Measurements from ENCODE around the gene TRPM5.

DNA sequence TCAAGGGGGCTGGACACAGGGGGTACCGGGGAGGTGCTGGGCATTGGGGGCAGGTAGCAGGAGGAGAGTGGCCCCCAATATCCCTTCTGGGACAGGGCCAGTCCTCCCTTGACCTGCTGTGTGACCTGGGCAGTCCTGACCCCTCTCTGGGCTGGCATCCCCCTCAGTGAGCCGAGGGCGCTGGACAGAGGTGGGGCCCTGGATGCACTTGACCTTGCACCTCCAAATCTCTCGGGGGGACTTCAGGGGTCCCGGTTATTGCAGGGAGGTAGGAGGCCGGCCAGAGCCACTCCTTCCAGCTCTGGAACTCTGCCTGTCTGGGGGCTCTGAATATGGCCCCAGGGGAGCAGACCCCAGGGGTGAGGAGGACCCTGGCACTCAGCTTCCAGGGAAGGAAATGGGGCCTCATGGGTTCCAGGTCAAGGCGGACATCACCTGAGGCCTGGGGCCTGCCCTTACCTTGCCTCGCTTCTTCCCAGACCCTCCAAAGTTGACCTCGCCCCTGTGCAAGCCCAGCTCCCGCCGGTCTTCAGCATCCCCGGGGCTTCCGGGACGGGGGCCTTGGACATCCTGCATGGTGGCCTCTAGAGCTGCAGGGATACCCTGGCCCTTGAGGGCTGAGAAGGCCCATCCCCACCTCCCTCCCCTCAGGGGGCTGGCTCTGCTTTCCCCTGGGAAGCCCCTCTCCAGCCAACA lies 21.7 kb downstream of the TRPM5 start:
- TF ChIP-seq, protein P1, sequence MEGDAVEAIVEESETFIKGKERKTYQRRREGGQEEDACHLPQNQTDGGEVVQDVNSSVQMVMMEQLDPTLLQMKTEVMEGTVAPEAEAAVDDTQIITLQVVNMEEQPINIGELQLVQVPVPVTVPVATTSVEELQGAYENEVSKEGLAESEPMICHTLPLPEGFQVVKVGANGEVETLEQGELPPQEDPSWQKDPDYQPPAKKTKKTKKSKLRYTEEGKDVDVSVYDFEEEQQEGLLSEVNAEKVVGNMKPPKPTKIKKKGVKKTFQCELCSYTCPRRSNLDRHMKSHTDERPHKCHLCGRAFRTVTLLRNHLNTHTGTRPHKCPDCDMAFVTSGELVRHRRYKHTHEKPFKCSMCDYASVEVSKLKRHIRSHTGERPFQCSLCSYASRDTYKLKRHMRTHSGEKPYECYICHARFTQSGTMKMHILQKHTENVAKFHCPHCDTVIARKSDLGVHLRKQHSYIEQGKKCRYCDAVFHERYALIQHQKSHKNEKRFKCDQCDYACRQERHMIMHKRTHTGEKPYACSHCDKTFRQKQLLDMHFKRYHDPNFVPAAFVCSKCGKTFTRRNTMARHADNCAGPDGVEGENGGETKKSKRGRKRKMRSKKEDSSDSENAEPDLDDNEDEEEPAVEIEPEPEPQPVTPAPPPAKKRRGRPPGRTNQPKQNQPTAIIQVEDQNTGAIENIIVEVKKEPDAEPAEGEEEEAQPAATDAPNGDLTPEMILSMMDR (conservative IDR thresholded peaks at IDR 0.05; ENCODE audit: low read depth, low read length): no peak
- no peak for TF ChIP-seq MAZ (IDR thresholded peaks at IDR 0.05; ENCODE audit: borderline replicate concordance, low read depth, low read length)
- TF ChIP-seq MXI1 (IDR thresholded peaks at IDR 0.05; ENCODE audit: borderline replicate concordance, low read depth, low read length): no peak
- TF ChIP-seq, protein P2, sequence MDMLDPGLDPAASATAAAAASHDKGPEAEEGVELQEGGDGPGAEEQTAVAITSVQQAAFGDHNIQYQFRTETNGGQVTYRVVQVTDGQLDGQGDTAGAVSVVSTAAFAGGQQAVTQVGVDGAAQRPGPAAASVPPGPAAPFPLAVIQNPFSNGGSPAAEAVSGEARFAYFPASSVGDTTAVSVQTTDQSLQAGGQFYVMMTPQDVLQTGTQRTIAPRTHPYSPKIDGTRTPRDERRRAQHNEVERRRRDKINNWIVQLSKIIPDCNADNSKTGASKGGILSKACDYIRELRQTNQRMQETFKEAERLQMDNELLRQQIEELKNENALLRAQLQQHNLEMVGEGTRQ (IDR thresholded peaks at IDR 0.05; ENCODE audit: low read depth, low read length): no peak
- no peak for TF ChIP-seq POLR2A (IDR thresholded peaks at IDR 0.05; ENCODE audit: low read depth, low read length)
- TF ChIP-seq RAD21 (IDR thresholded peaks at IDR 0.05; ENCODE audit: low read length): no peak
